GM12878 (cell line): Measurements from ENCODE around the gene AGAP4. TPM values are rescaled to one million over a fixed set of nuclear protein-coding genes. Genes with fewer than 3 reads are reported as not detected.
"Not testable (repeated sequence)": the region's sequence is repeated elsewhere in the genome, so short reads cannot be mapped to it uniquely, and the experiment has no call there.

Experiments used
- ATAC-seq: fragments of 200-7000 bp; cut with Tn5 transposase; 3 replicates; pipeline ENCODE4 v1.9.1; 2020; ENCODE audit warnings: mild to moderate bottlenecking, moderate library complexity
- BruUV-seq: library from RNA; stranded (reverse); fragments of 400-500 nt; replicated peaks from 2 replicates; lab custom pipeline; 2021; lab: Mats Ljungman, UMichigan
- CTCF ChIA-PET: fragments of 300-600 bp; sonication (Branson Sonifier 250); formaldehyde crosslinking; extraction: SDS; loops from one replicate; lab custom pipeline; 2021; ENCODE audit warnings: inconsistent platforms; lab: Yijun Ruan, JAX
- POLR2A ChIA-PET: fragments of 350-600 bp; formaldehyde crosslinking; extraction: SDS; loops from one replicate; lab custom pipeline; 2021; ENCODE audit warnings: inconsistent platforms; lab: Charles Lee
- RAD21 ChIA-PET: fragments of 300-600 bp; sonication (Branson Sonifier 250); formaldehyde crosslinking; loops from one replicate; lab custom pipeline; 2023; ENCODE audit warnings: antibody characterized with exemption; ENCODE audit not compliant: unreplicated experiment; lab: Charles Lee
- SMC1A ChIA-PET: fragments of 300-600 bp; sonication (Branson Sonifier 250); formaldehyde crosslinking; loops from one replicate; lab custom pipeline; 2023; ENCODE audit not compliant: unreplicated experiment, uncharacterized antibody; lab: Charles Lee
- DNase-seq: peaks from one replicate; pipeline ENCODE4 v3.0.0-alpha.2; 2011; ENCODE audit warnings: low read depth, low spot score
- FAIRE-seq: peaks from 3 replicates; lab custom pipeline; 2011; peaks lifted over from hg19 to GRCh38; lab: Jason Lieb, UNC
- H2AFZ ChIP-seq: 2 replicates; pipeline ENCODE4 v1.6.0; 2011; ENCODE audit warnings: low read depth, low read length, control low read depth; ENCODE audit not compliant: control insufficient read depth
- H3K27ac ChIP-seq: 2 replicates; pipeline ENCODE4 v1.5.1; 2011; ENCODE audit warnings: control low read depth; ENCODE audit not compliant: control insufficient read depth, insufficient read depth
- H3K27me3 ChIP-seq, 2 experiments: replicated peaks in 1 of 2; 2 replicates each; pipeline versions ENCODE4 v1.6.0 to v1.6.1; 2011; ENCODE audit warnings: low read length in 1 of 2; ENCODE audit not compliant: control insufficient read depth in 2 of 2, insufficient read depth in 2 of 2
- H3K36me3 ChIP-seq, 2 experiments: 2 replicates each; pipeline ENCODE4 v1.5.1; 2011; ENCODE audit warnings: low read length in 1 of 2; ENCODE audit not compliant: control insufficient read depth in 2 of 2, insufficient read depth in 2 of 2
- H3K4me1 ChIP-seq: 2 replicates; pipeline ENCODE4 v1.6.1; 2011; ENCODE audit warnings: mild to moderate bottlenecking, low read length, moderate library complexity, mixed read lengths; ENCODE audit not compliant: control insufficient read depth, insufficient read depth
- H3K4me2 ChIP-seq: 2 replicates; pipeline ENCODE4 v1.6.0; 2011; ENCODE audit warnings: control low read depth; ENCODE audit not compliant: control insufficient read depth, insufficient read depth
- H3K4me3 ChIP-seq: fragments of 200-600 bp; sonication (generic); 2 replicates; pipeline ENCODE4 v1.5.1; 2016
- H3K79me2 ChIP-seq: 2 replicates; pipeline ENCODE4 v1.6.0; 2011; ENCODE audit warnings: low read length; ENCODE audit not compliant: control insufficient read depth, insufficient read depth
- H3K9ac ChIP-seq: 2 replicates; pipeline ENCODE4 v1.8.0; 2011; ENCODE audit warnings: low read length, control low read depth, mixed read lengths; ENCODE audit not compliant: control insufficient read depth, insufficient read depth
- H3K9me3 ChIP-seq: replicated peaks from 3 replicates; pipeline ENCODE4 v1.5.1; 2011; ENCODE audit warnings: mild to moderate bottlenecking, low read length; ENCODE audit not compliant: control insufficient read depth, insufficient read depth
- H4K20me1 ChIP-seq: 2 replicates; pipeline ENCODE4 v1.6.0; 2011; ENCODE audit not compliant: control insufficient read depth, insufficient read depth
- WGBS: methylation state at CpG from one replicate; pipeline ENCODE4 v1.1.6; 2016; ENCODE audit warnings: low lambda C conversion rate; ENCODE audit not compliant: insufficient replicate concordance, insufficient coverage; ENCODE audit errors: missing lambda C conversion rate; 5-methylcytosine and 5-hydroxymethylcytosine counted together
- in situ Hi-C: fragments of 300-500 bp; cut with MboI; formaldehyde crosslinking; loops from 9 replicates; pipeline ENCODE4 v1.14.3; 2018; ENCODE audit warnings: mixed read lengths
- intact Hi-C: fragments of 100-400 bp; cut with micrococcal nuclease; formaldehyde crosslinking; loops from one replicate; pipeline ENCODE4 v1.14.2; 2022; ENCODE audit not compliant: unreplicated experiment
- polyA plus RNA-seq, 11 experiments: library from polyadenylated mRNA; depleted of rRNA in 4 of 11; unstranded in 6 of 11; stranded (reverse) in 5 of 11; fragments of >200 nt; fragmentation: Nextera tagmentation in 4 of 11; fragmentation: Illumina TruSeq in 1 of 11; extraction: Ambion mirVana in 4 of 11; extraction: Trizol in 1 of 11; gene quantifications; 1 replicate in 1 of 11; 2 replicates in 10 of 11; pipeline versions ENCODE4 v1.2.1 to v1.2.3, GENCODE V29; 2011 to 2016; ENCODE audit warnings: inconsistent platforms in 2 of 11, missing spikeins in 2 of 11, low read depth in 1 of 11
- total RNA-seq, 4 experiments: library from RNA; depleted of rRNA in 3 of 4; stranded (reverse); fragments of >200 nt in 3 of 4; fragmentation: Illumina TruSeq in 1 of 4; extraction: Trizol in 1 of 4; gene quantifications; 2 replicates each; pipeline versions ENCODE4 v1.2.1 to v1.2.3, GENCODE V29; 2013 to 2021

The AGAP4 gene
- total and polyA plus RNA-seq, 10 of the 15 experiments (the other 5 are each of a cell fraction or from before 2014, with no cell fraction given), result 1.2 to 16.2 (median 8.9) TPM

GRCh38 chr10:45857931-45858330, 10.6 kb upstream of the AGAP4 start:
- RAD21 ChIA-PET, CTCF ChIA-PET, DNase-seq, H3K79me2 ChIP-seq, in situ Hi-C loops, H3K9ac ChIP-seq, FAIRE-seq, H4K20me1 ChIP-seq, BruUV-seq, H3K27ac ChIP-seq, SMC1A ChIA-PET, H3K4me1 ChIP-seq, H2AFZ ChIP-seq, POLR2A ChIA-PET, H3K36me3 ChIP-seq, intact Hi-C loops, H3K27me3 ChIP-seq, H3K9me3 ChIP-seq, H3K4me2 ChIP-seq, ATAC-seq, H3K4me3 ChIP-seq: not testable (repeated sequence)
- 93% methylated on average over 4 of the region's 4 CpGs for WGBS

- H4K20me1 ChIP-seq, CTCF ChIA-PET, H3K27ac ChIP-seq, RAD21 ChIA-PET, H3K9me3 ChIP-seq, H3K4me1 ChIP-seq, DNase-seq, H3K4me2 ChIP-seq, H2AFZ ChIP-seq, H3K4me3 ChIP-seq, intact Hi-C loops, SMC1A ChIA-PET, H3K9ac ChIP-seq, POLR2A ChIA-PET, ATAC-seq, H3K27me3 ChIP-seq, BruUV-seq, H3K79me2 ChIP-seq, FAIRE-seq, in situ Hi-C loops, H3K36me3 ChIP-seq: not testable (repeated sequence)
- 94% methylated on average over 2 of the region's 3 CpGs for WGBS
These were observed 1.2 kb upstream of the AGAP4 start for GRCh38 chr10:45848467-45848866.

- H3K9me3 ChIP-seq, H2AFZ ChIP-seq, BruUV-seq, CTCF ChIA-PET, in situ Hi-C loops, H3K36me3 ChIP-seq, SMC1A ChIA-PET, intact Hi-C loops, H3K9ac ChIP-seq, H3K27me3 ChIP-seq, DNase-seq, H3K4me2 ChIP-seq, FAIRE-seq, ATAC-seq, H3K4me3 ChIP-seq, H3K79me2 ChIP-seq, RAD21 ChIA-PET, POLR2A ChIA-PET, H3K27ac ChIP-seq, H3K4me1 ChIP-seq, H4K20me1 ChIP-seq: not testable (repeated sequence)
- WGBS, result 83% methylated on average over 2 of the region's 2 CpGs
These were observed 24.4 kb downstream of the AGAP4 start for GRCh38 chr10:45822918-45823317.

- BruUV-seq, SMC1A ChIA-PET, intact Hi-C loops, H3K9ac ChIP-seq, H2AFZ ChIP-seq, RAD21 ChIA-PET, in situ Hi-C loops, H3K27ac ChIP-seq, H3K9me3 ChIP-seq, H3K4me3 ChIP-seq, CTCF ChIA-PET, H3K36me3 ChIP-seq, H3K4me1 ChIP-seq, H3K79me2 ChIP-seq, POLR2A ChIA-PET, DNase-seq, H4K20me1 ChIP-seq, ATAC-seq, FAIRE-seq, H3K27me3 ChIP-seq, H3K4me2 ChIP-seq: not testable (repeated sequence)
- 77% methylated on average over 6 of the region's 6 CpGs for WGBS
These were observed 27.0 kb downstream of the AGAP4 start for GRCh38 chr10:45820107-45820830.
